K562 (cell line): ENCODE data around the gene FAM217B. TPM values are rescaled to one million over a fixed set of nuclear protein-coding genes. Genes with fewer than 3 reads are reported as not detected.

ENCODE experiments used
- BRCA1 ChIP-seq, 2 experiments: fragments of 450-650 bp in 1 of 2; sonication (generic) in 1 of 2; formaldehyde crosslinking in 1 of 2; IDR thresholded peaks; 2 replicates each; pipeline versions ENCODE4 v1.5.0 to v1.6.1; 2017 to 2020; ENCODE audit warnings: mild to moderate bottlenecking in 1 of 2, missing genetic modification reagents in 1 of 2
- CBX1 ChIP-seq: sonication (generic); IDR thresholded peaks from 2 replicates; pipeline ENCODE4 v1.6.1; 2016; ENCODE audit warnings: antibody characterized with exemption, low read depth, mild to moderate bottlenecking
- CCNT2 ChIP-seq: IDR thresholded peaks from 2 replicates; pipeline ENCODE4 v1.6.1; 2011; ENCODE audit warnings: borderline replicate concordance, low read depth, mild to moderate bottlenecking, moderate library complexity, mixed read lengths, low read length; ENCODE audit not compliant: insufficient read length; ENCODE audit errors: extremely low read depth
- CEBPZ ChIP-seq: fragments of 150-350 bp; IDR thresholded peaks from 2 replicates; pipeline ENCODE4 v1.6.1; 2014; ENCODE audit warnings: low read depth, mild to moderate bottlenecking, low read length, borderline replicate concordance
- CSDE1 ChIP-seq, 2 experiments: fragments of 450-650 bp; IDR thresholded peaks; 2 replicates each; pipeline ENCODE4 v1.6.1; 2016; ENCODE audit warnings: mild to moderate bottlenecking in 1 of 2
- E2F3 ChIP-seq: fragments of 250-450 bp; sonication (Bioruptor Pico); IDR thresholded peaks from 2 replicates; pipeline ENCODE4 v1.4.0; 2020; ENCODE audit warnings: mild to moderate bottlenecking
- ETS2 ChIP-seq: IDR thresholded peaks from 2 replicates; pipeline ENCODE4 v1.6.1; 2016; ENCODE audit warnings: borderline replicate concordance, missing genetic modification characterization, mild to moderate bottlenecking, moderate library complexity, missing compliant biosample characterization; ENCODE audit not compliant: poor library complexity, severe bottlenecking
- FOS ChIP-seq: IDR thresholded peaks from 3 replicates; pipeline ENCODE4 v1.6.1; 2011; ENCODE audit not compliant: insufficient read length; ENCODE audit errors: extremely low read depth
- FOXJ2 ChIP-seq: fragments of 200-800 bp; sonication (Bioruptor generic); IDR thresholded peaks from 2 replicates; pipeline ENCODE4 v1.6.1; 2016; ENCODE audit warnings: missing genetic modification characterization, missing compliant biosample characterization
- KAT7 ChIP-seq: sonication (generic); formaldehyde crosslinking; IDR thresholded peaks from 2 replicates; pipeline ENCODE4 v1.8.0; 2022; ENCODE audit warnings: missing genetic modification reagents, mild to moderate bottlenecking, borderline replicate concordance
- KLF10 ChIP-seq: fragments of 250-450 bp; sonication (Bioruptor Pico); IDR thresholded peaks from 2 replicates; pipeline ENCODE4 v1.6.1; 2021; ENCODE audit warnings: matching md5 sums
- KLF6 ChIP-seq: fragments of 250-450 bp; sonication (Bioruptor Pico); IDR thresholded peaks from 2 replicates; pipeline ENCODE4 v1.4.0; 2020; ENCODE audit warnings: mild to moderate bottlenecking, moderate library complexity, borderline replicate concordance
- L3MBTL2 ChIP-seq: fragments of 450-650 bp; IDR thresholded peaks from 2 replicates; pipeline ENCODE4 v1.6.1; 2016; ENCODE audit warnings: mild to moderate bottlenecking, moderate library complexity
- MAFF ChIP-seq: IDR thresholded peaks from 2 replicates; pipeline ENCODE4 v1.6.1; 2012; ENCODE audit warnings: low read length, improper control_type of control experiment
- MEF2D ChIP-seq: conservative IDR thresholded peaks from 2 replicates; pipeline ENCODE4 v1.6.1; 2016; ENCODE audit warnings: low read depth, missing genetic modification characterization, missing compliant biosample characterization
- MLLT1 ChIP-seq, 2 experiments: fragments of 450-650 bp; IDR thresholded peaks; 2 replicates each; pipeline ENCODE4 v1.6.1; 2016
- NFE2 ChIP-seq: IDR thresholded peaks from 2 replicates; pipeline ENCODE4 v1.6.1; 2014; ENCODE audit warnings: antibody characterized with exemption, low read depth
- NR4A1 ChIP-seq, 2 experiments: fragments of 250-450 bp in 1 of 2; fragments of 450-650 bp in 1 of 2; sonication (Bioruptor Pico) in 1 of 2; IDR thresholded peaks; 2 replicates each; pipeline versions ENCODE4 v1.4.0 to v1.6.1; 2016 to 2020; ENCODE audit warnings: mild to moderate bottlenecking in 2 of 2, missing compliant biosample characterization in 1 of 2, missing genetic modification characterization in 1 of 2, moderate library complexity in 1 of 2
- PHB ChIP-seq: fragments of 250-450 bp; sonication (Bioruptor Pico); IDR thresholded peaks from 2 replicates; pipeline ENCODE4 v1.5.0; 2021
- RBM39 ChIP-seq: fragments of 200-400 bp; formaldehyde crosslinking; optimal IDR thresholded peaks from 2 replicates; pipeline ENCODE3; 2018; ENCODE audit warnings: low read depth, low read length
- SMAD4 ChIP-seq: fragments of 250-450 bp; sonication (Bioruptor Pico); conservative IDR thresholded peaks from 2 replicates; pipeline ENCODE4 v1.8.0; 2021; ENCODE audit warnings: inconsistent platforms, mild to moderate bottlenecking, moderate library complexity
- TAF15 ChIP-seq: fragments of 200-400 bp; formaldehyde crosslinking; IDR thresholded peaks from 2 replicates; pipeline ENCODE4 v1.6.1; 2017; ENCODE audit warnings: mild to moderate bottlenecking, low read depth, low read length, moderate library complexity
- ZC3H4 ChIP-seq: sonication (generic); formaldehyde crosslinking; IDR thresholded peaks from 2 replicates; pipeline ENCODE4 v1.9.0; 2021; ENCODE audit warnings: missing genetic modification reagents, borderline replicate concordance
- ZNF175 ChIP-seq: fragments of 200-800 bp; sonication (Bioruptor generic); IDR thresholded peaks from 2 replicates; pipeline ENCODE4 v1.6.1; 2016; ENCODE audit warnings: low read depth, mild to moderate bottlenecking, missing genetic modification characterization, missing compliant biosample characterization
- ZNF75A ChIP-seq: fragments of 450-650 bp; formaldehyde crosslinking; IDR thresholded peaks from 2 replicates; pipeline ENCODE4 v1.4.0; 2020; ENCODE audit warnings: mild to moderate bottlenecking
- polyA plus RNA-seq, 8 experiments: library from polyadenylated mRNA; depleted of rRNA in 4 of 8; stranded (reverse) in 5 of 8; unstranded in 3 of 8; fragments of >200 nt; fragmentation: Nextera tagmentation in 2 of 8; fragmentation: Illumina TruSeq in 1 of 8; extraction: Ambion mirVana in 2 of 8; extraction: Trizol in 1 of 8; gene quantifications; 2 replicates each; pipeline versions ENCODE4 v1.2.1 to v1.2.3, GENCODE V29; 2011 to 2014; ENCODE audit warnings: inconsistent platforms in 1 of 8, missing spikeins in 1 of 8
- total RNA-seq, 7 experiments: library from RNA; depleted of rRNA in 6 of 7; stranded (reverse); fragments of >200 nt in 6 of 7; fragmentation: Illumina TruSeq in 2 of 7; extraction: Trizol in 2 of 7; gene quantifications; 2 replicates each; pipeline versions ENCODE4 v1.2.1 to v1.2.3, GENCODE V29; 2011 to 2021; ENCODE audit warnings: low replicate concordance in 1 of 7

Gene FAM217B
- total and polyA plus RNA-seq, 9 of the 15 experiments (the other 6 are each of a cell fraction or from before 2014, with no cell fraction given): 4.8 to 11.4 (median 6.9) TPM

- TF ChIP-seq MEF2D (tag) (no peak), KLF6 (CRISPR knock-in tag) (no peak), KAT7 (CRISPR knock-in tag) (no peak), L3MBTL2 (0 out of 2 replicates have a peak, but pooled peaks have one; percentile 18), NR4A1 (CRISPR knock-in tag; IDR thresholded peaks at IDR 0.05) (no peak), NR4A1 (tag; IDR thresholded peaks at IDR 0.05) (no peak), NFE2 (no peak), RBM39 (no peak), ZNF175 (CRISPR knock-in tag) (no peak), CSDE1 (IDR thresholded peaks at IDR 0.05) (no peak), SMAD4 (CRISPR knock-in tag) (no peak), CBX1 (no peak; the same call in 1 of the 2 replicates), E2F3 (CRISPR knock-in tag) (no peak), FOS (no peak), MAFF (no peak), CEBPZ (no peak), CCNT2 (no peak), MLLT1 (IDR thresholded peaks at IDR 0.05) (peak in 1 of 2 experiments; percentile 50; a peak in 1 of 4 replicates), ETS2 (tag) (no peak), FOXJ2 (tag) (no peak), BRCA1 (IDR thresholded peaks at IDR 0.05) (no peak), BRCA1 (CRISPR knock-in tag; IDR thresholded peaks at IDR 0.05) (no peak), TAF15 (no peak), PHB (no peak), ZC3H4 (no peak), ZNF75A (CRISPR knock-in tag) (no peak), KLF10 (CRISPR knock-in tag) (no peak)
Observed at GRCh38 chr20:59939052-59939878, 924 bp upstream of the FAM217B start (continued).
